ENCODE data around the gene GSG1L. TPM values are rescaled to one million over a fixed set of nuclear protein-coding genes. Genes with fewer than 3 reads are reported as not detected.

GSG1L gene
- total RNA-seq, 1 experiment from 2014 or later = not detected

DNA sequence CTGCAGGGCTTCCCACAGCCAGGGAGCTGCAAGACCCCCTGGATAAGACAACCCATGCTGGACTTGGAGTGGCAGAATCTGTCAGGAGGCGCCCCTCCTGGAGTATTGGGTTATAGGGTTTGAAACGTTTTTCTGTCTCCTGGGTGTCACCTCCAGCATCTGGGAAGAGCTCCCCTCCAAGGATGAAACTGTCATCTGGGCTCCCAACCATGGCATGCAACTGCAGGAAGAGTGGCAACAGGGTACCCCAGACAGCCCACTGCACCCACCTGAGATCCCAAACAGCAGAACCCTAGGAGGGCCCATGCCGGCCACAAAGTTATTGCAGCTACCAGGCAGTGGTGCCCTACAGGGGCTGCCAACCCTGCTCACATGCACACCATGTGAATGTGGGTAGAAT lies 636 bp upstream of the GSG1L start:
- no peak for DNase-seq (ENCODE audit: low read depth)

DNA sequence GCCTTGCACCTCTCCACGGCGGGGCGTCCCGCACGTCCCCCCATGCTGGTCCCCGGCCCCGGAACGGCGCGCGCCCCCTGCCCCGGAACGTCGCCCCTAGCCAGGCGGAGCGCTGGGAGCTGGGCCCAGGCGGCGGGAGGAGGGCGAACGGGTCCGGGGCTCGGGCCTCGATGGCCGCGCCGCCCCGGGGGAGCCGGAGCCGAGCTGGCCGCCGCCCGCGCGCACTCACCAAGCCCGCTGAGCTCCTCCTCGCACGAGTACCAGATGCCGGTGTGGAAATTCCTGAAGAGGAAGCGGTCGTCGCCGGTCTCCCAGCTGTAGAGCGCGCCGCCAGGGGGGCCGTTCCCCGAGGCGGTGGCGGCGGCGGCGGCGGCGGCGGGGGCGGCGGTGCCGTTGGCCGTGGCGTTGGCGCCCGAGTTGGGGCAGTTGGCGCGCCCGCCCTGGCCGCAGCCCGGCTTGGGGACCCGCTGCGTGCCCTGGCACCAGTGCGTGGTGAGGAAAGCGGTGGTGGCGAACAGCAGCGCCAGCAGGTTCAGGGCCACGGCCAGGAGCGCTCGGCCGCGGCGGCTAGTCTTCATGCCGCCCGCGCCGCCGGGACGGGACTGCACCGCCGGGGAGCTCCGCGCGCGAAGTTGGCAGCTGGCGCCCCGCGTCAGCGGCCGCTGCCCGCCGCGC lies 530 bp downstream of the GSG1L start:
- no peak for DNase-seq (ENCODE audit: low read depth)

GRCh38 chr16:28062261-28062846 lies 1.2 kb downstream of the GSG1L start:
- no peak for DNase-seq (ENCODE audit: low read depth)

GRCh38 chr16:28061352-28062101 lies 2.0 kb downstream of the GSG1L start:
- DNase-seq (ENCODE audit: low read depth) = no peak

DNA sequence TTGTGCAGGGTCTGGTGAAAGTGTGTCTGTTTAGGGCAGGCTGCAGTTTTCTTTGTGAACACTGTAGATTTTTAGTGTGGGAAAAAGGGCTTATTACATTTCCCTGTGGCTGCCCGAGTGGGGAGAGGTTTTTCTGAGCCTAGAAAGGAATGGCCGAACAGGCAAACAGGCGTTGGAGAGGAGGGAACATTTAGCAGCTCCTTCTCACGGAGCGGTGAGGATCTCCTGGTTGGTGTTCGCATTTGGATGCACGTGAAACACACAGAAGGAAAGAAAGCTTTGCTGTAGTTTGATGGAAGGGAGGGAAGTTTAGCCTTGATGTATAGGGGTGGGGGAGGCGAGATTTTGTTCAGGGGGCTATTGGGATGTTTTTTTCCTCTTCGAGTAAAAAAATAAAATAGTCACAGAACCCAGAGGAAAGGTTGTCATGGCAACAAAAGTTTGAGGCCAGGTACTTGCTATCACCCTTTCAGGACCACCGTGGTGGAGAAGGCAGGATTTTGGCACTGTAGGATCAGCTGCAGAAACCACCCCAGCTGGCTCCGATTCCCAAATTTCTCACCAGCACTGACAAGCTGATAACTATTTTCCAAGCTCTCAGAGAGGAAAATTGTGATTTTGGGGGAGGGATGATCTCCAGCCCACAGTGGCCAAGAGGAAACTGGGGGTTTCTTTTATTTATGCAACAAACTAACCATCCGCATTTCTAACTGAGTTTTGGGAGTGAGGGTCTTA lies 3.5 kb downstream of the GSG1L start:
- DNase-seq (ENCODE audit: low read depth) = no peak

- no peak for DNase-seq (ENCODE audit: low read depth)
Observed at GRCh38 chr16:28058839-28059589, 4.5 kb downstream of the GSG1L start.

DNA sequence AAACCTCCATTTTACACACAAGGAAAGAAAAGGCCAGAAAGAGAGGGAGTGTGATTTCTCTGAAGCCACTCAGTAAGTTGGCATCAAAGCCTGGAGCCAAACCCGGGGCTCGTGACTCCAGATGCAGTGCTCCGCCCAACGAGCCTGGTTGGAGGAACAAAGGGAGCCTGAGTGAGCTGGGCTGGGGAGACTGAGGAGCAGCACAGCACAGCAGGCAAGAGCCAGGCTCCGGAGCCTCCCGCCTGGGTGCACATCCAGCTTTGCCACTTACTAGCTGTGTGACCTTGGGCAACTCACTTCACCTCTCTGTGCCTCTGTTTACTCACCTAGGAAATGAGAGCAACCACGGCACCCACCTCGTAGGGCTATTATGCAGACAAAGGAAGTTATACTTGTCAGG lies 5.6 kb downstream of the GSG1L start:
- no peak for DNase-seq (ENCODE audit: low read depth)

- no peak for DNase-seq (ENCODE audit: low read depth)
Observed at GRCh38 chr16:28053461-28053860, 10.1 kb downstream of the GSG1L start.

- DNase-seq (ENCODE audit: low read depth) = no peak
Observed at GRCh38 chr16:28052274-28053128, 11.0 kb downstream of the GSG1L start.

DNA sequence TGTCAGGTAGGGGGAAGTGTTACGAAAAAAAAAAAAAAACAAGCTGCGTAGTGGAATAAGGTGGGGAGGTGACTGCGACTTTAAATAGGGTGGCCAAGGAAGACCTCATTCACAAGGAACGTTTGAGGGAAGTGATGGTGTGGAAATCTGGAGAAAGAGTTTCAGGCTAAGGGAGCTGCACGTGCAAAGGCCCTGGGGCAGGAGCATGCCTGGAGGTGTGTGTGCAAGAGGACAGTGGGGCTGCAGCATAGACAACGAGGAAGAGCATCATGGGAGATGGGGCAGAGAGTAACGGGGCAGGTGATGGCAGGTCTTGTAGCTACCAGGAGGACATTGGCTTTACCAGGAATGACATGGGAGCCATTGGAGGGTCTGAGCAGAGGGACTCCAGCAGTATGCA lies 12.0 kb downstream of the GSG1L start:
- no peak for DNase-seq (ENCODE audit: low read depth)

- peak; percentile 12 for DNase-seq (ENCODE audit: low read depth)
Observed at GRCh38 chr16:28042811-28043210, 20.7 kb downstream of the GSG1L start.

DNA sequence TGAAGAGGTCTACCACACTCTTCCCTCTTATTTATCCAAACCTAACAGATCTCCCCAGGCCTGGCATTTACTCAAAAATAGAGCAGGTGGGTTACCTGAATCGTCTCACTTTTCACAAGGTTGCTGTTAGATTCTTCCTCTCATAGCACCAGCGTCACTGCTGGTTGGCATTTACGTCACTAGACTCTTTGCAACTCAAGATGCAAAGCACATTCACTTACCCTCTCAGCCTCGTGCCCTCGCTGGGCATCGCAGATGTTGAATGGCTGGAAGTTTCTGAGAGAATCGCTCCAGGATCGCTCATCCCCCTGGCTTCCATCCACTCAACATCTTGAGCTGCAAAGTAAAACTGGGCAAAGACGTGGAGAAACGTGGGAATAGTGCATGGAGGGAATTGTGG lies 21.9 kb downstream of the GSG1L start:
- DNase-seq (ENCODE audit: low read depth) = no peak

DNA sequence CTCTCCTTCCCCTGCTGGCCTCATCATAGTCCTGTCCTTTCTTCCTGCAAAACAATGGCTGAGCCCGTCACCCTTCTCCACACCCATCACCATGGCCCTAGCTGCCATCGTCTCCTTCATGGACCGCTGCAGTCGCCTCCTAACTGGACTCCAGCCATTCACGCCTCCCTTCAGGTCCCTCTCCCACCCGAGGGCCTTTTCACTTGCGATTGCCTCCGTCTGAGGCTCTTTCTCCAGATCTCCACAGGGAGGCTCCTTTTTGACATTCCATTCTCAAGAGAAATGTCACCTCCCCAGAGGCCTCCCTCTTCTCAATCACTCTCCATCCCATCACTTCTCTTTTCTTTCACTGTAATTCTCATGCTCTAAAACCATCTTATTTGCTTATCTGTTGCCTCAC lies 23.5 kb downstream of the GSG1L start:
- no peak for DNase-seq (ENCODE audit: low read depth)

DNA sequence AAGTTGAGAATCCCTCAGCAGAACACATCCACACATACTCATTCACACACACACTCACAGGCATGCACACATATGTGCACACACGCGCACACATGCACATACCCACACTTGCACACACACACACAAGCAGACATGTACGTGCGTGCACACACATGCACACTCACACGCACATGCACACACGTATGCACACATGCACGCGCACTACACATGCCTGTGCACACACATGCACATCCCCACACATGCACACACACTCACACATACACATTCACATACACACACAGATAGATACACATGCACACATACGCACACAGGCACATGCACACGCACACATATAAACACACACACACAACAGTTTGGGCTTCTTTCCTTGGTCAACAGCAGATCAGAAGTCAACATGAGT lies 24.0 kb downstream of the GSG1L start:
- DNase-seq (ENCODE audit: low read depth) = no peak

GRCh38 chr16:28038409-28038808 lies 25.1 kb downstream of the GSG1L start:
- DNase-seq (ENCODE audit: low read depth) = no peak

DNA sequence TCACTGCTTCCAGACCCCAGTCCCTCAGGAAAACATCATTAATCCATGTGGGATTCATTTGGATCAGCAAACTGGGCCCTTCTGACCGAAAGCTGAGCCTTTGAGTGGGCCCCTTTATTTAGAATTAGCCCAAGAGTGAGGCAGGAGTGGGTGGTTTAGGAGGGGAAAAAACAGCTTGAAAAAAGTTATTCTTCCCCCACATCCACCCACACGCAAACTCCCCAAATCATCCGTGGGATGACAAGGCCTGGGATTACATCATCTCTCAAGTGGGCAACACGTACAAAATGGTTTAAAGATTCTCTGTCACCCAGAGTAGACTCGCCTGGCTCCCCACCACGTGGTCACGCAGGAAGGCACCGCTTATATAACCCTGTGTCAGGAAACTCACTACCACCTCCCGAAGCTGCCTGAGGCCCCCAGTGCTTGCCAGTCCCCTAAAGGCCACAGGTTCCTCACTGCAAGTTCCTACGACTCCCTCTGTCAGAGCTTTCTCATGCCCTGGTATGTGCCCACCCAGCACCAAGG lies 27.6 kb downstream of the GSG1L start:
- no peak for DNase-seq (ENCODE audit: low read depth)

- DNase-seq (ENCODE audit: low read depth) = no peak
Observed at GRCh38 chr16:28033870-28034269, 29.6 kb downstream of the GSG1L start.

DNA sequence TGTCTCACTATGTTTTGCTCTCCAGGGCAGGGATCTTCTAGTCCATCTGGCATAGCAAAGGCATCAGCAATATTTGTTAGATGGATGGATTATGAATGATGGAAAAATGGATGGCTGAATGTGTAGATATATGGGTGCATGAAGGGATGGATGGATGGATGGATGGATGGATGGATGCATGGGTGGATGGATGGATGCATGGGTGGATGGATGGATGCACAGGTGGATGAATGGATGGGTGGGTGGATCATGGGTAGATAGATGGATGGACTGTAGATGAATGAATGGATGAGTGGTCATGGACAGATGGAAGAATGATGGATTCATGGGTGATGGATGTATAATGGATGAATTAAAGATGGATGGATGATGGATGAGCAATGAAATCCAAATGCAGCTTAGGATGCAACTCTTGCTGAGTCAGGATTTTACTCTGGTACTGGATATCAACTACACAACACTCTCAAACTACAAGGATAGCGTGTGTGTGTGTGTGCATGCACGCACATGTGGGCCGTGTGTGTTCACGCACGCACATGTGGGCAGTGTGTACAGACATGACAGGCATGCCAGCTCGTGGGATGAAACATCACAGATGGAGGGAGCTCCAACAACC lies 34.0 kb downstream of the GSG1L start:
- DNase-seq (ENCODE audit: low read depth) = no peak

GRCh38 chr16:28027055-28027454 lies 36.5 kb downstream of the GSG1L start:
- no peak for DNase-seq (ENCODE audit: low read depth)

DNA sequence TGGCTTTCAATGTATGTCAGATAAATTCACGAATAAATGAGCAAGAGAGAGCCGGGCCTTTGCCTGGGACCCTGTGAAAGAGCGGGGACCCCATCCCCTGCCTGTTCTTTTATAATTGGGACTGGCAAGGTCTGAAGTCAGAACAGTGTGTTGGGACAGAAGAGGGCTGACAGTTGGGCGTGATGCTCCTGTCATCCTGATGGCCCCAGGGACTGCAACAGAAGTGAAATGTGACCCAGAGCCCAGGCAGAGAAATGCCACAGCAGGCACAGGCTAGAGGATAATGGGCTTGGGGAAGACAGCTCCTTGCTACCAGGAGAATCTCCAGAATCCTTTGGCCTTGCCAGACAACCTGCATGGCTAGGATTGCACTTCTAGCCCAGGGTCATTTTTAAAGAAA lies 37.9 kb downstream of the GSG1L start:
- DNase-seq (ENCODE audit: low read depth) = no peak

Measured in LHCN-M2 (cell line).